Measurements from ENCODE around the gene MUS81.

The MUS81 gene

GRCh38 chr11:65861533-65862183 is 1.4 kb downstream of the MUS81 start:
- H3K4me1 ChIP-seq (ENCODE audit: control insufficient read depth, insufficient read depth, low read length, poor library complexity, severe bottlenecking): peaks cover 13% of the 10 kb centered on the region
- peaks cover 54% of the 10 kb centered on the region for H3K36me3 ChIP-seq (ENCODE audit: control insufficient read depth, insufficient read depth, low read length)
- H3K27ac ChIP-seq (ENCODE audit: low read depth, low read length, severe bottlenecking): no peak overlapping the region
- H3K4me3 ChIP-seq (ENCODE audit: extremely low read depth, insufficient read depth, low read length, poor library complexity, severe bottlenecking): peak overlapping the region; percentile 95
- 96 to 97% methylated on average over 12 of the region's 13 CpGs for WGBS, 2 experiments (ENCODE audit: insufficient coverage in 2 of 2)
- H3K9me3 ChIP-seq (ENCODE audit: control insufficient read depth, low read length): no peaks in the 10 kb centered on the region

DNA sequence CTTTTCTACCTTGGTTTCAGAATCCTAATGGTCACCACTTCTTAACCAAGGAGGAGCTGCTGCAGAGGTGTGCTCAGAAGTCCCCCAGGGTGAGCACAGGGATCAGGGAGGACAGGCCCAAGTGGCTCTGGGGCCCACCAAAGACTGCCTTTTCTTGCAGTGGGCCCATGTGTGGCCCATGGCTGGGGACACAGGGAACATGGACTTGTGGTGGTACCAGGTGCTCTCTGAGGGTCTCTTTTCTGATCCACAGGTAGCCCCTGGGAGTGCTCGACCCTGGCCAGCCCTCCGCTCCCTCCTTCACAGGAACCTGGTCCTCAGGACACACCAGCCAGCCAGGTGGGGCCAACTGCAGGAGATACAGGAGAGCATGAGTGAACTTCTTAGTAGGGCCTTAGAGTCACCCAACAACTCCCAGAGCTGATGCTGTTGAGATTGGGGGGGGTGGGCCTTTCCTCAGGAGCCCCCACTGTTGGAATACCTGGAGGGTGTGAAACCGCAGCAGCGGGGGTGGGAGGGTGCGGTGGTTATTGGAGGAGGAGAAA is 2.0 kb downstream of the MUS81 start:
- no peak overlapping the region for H3K4me3 ChIP-seq (ENCODE audit: extremely low read depth, insufficient read depth, low read length, poor library complexity, severe bottlenecking)
- no peaks in the 10 kb centered on the region for H3K9me3 ChIP-seq (ENCODE audit: control insufficient read depth, low read length)
- H3K27ac ChIP-seq (ENCODE audit: low read depth, low read length, severe bottlenecking): no peak overlapping the region
- WGBS, 2 experiments (ENCODE audit: insufficient coverage in 2 of 2): 100% methylated on average over 1 to 3 of the region's 5 CpGs
- H3K36me3 ChIP-seq (ENCODE audit: control insufficient read depth, insufficient read depth, low read length): peaks cover 58% of the 10 kb centered on the region
- H3K4me1 ChIP-seq (ENCODE audit: control insufficient read depth, insufficient read depth, low read length, poor library complexity, severe bottlenecking): peaks cover 13% of the 10 kb centered on the region

- Histone ChIP-seq H3K4me3 (ENCODE audit: extremely low read depth, insufficient read depth, low read length, poor library complexity, severe bottlenecking) (no peak overlapping the region), H3K27ac (ENCODE audit: low read depth, low read length, severe bottlenecking) (no peak overlapping the region), H3K36me3 (ENCODE audit: control insufficient read depth, insufficient read depth, low read length) (peaks cover 68% of the 10 kb centered on the region), H3K9me3 (ENCODE audit: control insufficient read depth, low read length) (no peaks in the 10 kb centered on the region), H3K4me1 (ENCODE audit: control insufficient read depth, insufficient read depth, low read length, poor library complexity, severe bottlenecking) (peaks cover 13% of the 10 kb centered on the region)
- 96 to 97% methylated on average over 20 to 22 of the region's 24 CpGs for WGBS, 2 experiments (ENCODE audit: insufficient coverage in 2 of 2)
Measured at GRCh38 chr11:65862941-65863888, 3.0 kb downstream of the MUS81 start.

GRCh38 chr11:65863889-65864705 is 3.9 kb downstream of the MUS81 start:
- Histone ChIP-seq H3K4me3 (ENCODE audit: extremely low read depth, insufficient read depth, low read length, poor library complexity, severe bottlenecking) (no peak overlapping the region), H3K4me1 (ENCODE audit: control insufficient read depth, insufficient read depth, low read length, poor library complexity, severe bottlenecking) (peaks cover 13% of the 10 kb centered on the region), H3K27ac (ENCODE audit: low read depth, low read length, severe bottlenecking) (no peak overlapping the region), H3K9me3 (ENCODE audit: control insufficient read depth, low read length) (no peaks in the 10 kb centered on the region), H3K36me3 (ENCODE audit: control insufficient read depth, insufficient read depth, low read length) (peaks cover 76% of the 10 kb centered on the region)
- 83 to 90% methylated on average over 8 to 12 of the region's 12 CpGs for WGBS, 2 experiments (ENCODE audit: insufficient coverage in 2 of 2)

DNA sequence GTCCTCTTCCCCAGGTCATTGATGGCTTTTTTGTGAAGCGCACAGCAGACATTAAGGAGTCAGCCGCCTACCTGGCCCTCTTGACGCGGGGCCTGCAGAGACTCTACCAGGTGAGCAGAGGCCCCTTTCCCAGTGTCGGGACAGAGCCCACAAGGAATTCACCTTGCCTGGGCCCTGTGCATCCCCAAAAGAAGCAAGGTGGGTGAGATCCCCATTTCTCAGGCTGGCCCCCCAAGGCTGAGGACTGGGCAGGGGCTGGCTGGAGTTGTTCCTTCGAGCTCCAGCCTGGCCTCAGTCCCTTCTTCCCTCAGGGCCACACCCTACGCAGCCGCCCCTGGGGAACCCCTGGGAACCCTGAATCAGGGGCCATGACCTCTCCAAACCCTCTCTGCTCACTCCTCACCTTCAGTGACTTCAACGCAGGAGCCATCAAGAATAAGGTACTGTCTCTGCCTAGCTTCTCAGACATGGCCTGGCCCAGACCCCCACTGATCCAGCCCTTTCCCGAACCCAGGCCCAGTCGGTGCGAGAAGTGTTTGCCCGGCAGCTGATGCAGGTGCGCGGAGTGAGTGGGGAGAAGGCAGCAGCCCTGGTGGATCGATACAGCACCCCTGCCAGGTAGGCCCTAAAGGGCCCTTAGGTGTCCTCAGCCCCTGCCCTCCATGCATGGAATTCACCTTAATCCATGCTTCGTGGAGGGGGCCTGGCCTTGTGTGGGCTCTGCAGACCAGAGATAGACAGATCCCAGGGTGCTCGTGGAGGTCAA is 4.7 kb downstream of the MUS81 start:
- Histone ChIP-seq H3K4me1 (ENCODE audit: control insufficient read depth, insufficient read depth, low read length, poor library complexity, severe bottlenecking) (peaks cover 13% of the 10 kb centered on the region), H3K4me3 (ENCODE audit: extremely low read depth, insufficient read depth, low read length, poor library complexity, severe bottlenecking) (no peak overlapping the region), H3K36me3 (ENCODE audit: control insufficient read depth, insufficient read depth, low read length) (peaks cover 84% of the 10 kb centered on the region), H3K27ac (ENCODE audit: low read depth, low read length, severe bottlenecking) (no peak overlapping the region), H3K9me3 (ENCODE audit: control insufficient read depth, low read length) (no peaks in the 10 kb centered on the region)
- 89 to 92% methylated on average over 15 to 18 of the region's 18 CpGs for WGBS, 2 experiments (ENCODE audit: insufficient coverage in 2 of 2)

- Histone ChIP-seq H3K4me3 (ENCODE audit: extremely low read depth, insufficient read depth, low read length, poor library complexity, severe bottlenecking) (no peak overlapping the region), H3K9me3 (ENCODE audit: control insufficient read depth, low read length) (no peaks in the 10 kb centered on the region), H3K4me1 (ENCODE audit: control insufficient read depth, insufficient read depth, low read length, poor library complexity, severe bottlenecking) (peaks cover 19% of the 10 kb centered on the region), H3K27ac (ENCODE audit: low read depth, low read length, severe bottlenecking) (no peak overlapping the region), H3K36me3 (ENCODE audit: control insufficient read depth, insufficient read depth, low read length) (peaks cover 91% of the 10 kb centered on the region)
- 95 to 97% methylated on average over 4 to 7 of the region's 9 CpGs for WGBS, 2 experiments (ENCODE audit: insufficient coverage in 2 of 2)
Measured at GRCh38 chr11:65865550-65866172, 5.4 kb downstream of the MUS81 start.

DNA sequence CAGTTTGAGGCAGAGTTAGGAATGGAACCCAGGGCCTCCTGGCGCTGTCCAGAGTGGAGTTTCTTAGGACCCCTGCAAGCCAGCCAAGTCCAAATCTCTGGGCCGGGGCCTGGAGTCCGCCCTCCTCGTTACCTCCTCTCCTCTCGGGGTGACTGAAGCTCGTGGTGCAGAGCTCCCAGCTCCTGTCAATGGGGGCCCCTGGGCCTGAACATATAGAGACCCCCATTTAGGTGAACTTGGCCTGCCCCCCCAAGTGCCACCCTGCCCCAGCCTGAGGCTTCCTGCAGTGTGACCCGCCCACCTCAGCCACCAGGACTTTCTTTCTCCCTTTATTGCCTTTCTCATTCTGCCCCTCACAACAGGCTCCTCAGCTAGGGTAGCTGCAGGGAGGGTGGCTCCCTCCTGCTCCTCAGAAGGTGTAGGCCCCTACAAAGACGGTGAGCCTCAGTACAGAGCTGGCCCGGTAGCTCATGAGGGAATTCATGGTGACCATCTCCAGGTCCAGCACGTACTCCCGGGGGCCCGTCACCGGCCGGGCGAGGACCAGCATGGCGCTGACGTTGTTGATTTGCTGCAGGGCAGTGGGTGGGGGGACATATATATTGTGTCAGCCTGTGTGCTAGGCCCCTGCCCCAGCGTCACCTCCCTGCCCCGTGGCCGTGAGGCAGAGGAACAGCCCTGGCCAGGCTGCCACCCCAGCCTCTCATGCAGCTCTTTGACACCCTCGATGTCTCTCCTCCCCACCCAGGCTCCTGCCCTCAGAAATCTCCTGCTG is 6.5 kb downstream of the MUS81 start:
- WGBS, 2 experiments (ENCODE audit: insufficient coverage in 2 of 2): 95 to 96% methylated on average over 13 to 16 of the region's 21 CpGs
- Histone ChIP-seq H3K36me3 (ENCODE audit: control insufficient read depth, insufficient read depth, low read length) (peaks cover 98% of the 10 kb centered on the region), H3K27ac (ENCODE audit: low read depth, low read length, severe bottlenecking) (peak overlapping the region; percentile 29), H3K4me1 (ENCODE audit: control insufficient read depth, insufficient read depth, low read length, poor library complexity, severe bottlenecking) (peaks cover 27% of the 10 kb centered on the region), H3K9me3 (ENCODE audit: control insufficient read depth, low read length) (no peaks in the 10 kb centered on the region), H3K4me3 (ENCODE audit: extremely low read depth, insufficient read depth, low read length, poor library complexity, severe bottlenecking) (no peak overlapping the region)

DNA sequence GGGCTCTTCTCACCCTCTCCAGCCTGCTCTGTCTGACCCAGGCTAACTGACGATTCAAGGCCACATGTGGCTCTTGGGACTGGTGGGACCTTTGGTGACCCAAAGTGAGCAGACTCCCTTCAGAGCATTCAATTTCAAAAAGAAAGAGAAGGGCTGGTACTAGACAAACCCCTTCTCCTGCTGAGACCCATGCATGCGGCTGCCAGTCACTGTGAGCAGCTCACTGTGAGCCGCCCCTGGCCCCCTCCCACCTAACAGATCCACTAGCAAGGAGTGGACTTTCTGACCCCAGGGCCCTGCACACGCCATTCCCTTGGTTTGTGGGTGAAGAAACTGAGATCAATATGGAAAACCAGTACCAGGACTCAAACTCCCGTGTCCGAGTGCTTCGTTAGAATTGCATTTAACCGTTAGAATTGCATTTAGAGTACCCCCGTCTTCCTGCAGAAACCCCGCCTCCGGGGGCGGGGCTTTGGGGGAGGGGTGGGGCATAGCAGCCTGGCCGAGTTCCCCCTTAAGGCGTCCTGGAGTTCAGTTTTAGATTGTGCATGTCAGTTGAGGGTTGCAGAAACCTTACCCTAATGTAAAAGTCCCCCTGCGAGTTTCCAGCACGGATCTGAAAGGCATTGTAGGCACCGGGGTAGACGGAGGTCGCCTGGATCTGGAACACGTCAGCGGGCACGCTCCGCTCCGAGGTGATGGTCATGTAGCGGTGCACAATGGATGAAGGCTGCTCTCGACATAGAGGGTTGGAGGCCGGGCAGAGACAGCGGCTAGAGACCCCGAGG is 7.2 kb downstream of the MUS81 start:
- Histone ChIP-seq H3K36me3 (ENCODE audit: control insufficient read depth, insufficient read depth, low read length) (peaks cover 90% of the 10 kb centered on the region), H3K27ac (ENCODE audit: low read depth, low read length, severe bottlenecking) (no peak overlapping the region), H3K4me3 (ENCODE audit: extremely low read depth, insufficient read depth, low read length, poor library complexity, severe bottlenecking) (no peak overlapping the region), H3K4me1 (ENCODE audit: control insufficient read depth, insufficient read depth, low read length, poor library complexity, severe bottlenecking) (peaks cover 20% of the 10 kb centered on the region), H3K9me3 (ENCODE audit: control insufficient read depth, low read length) (no peaks in the 10 kb centered on the region)
- 68 to 70% methylated on average over 21 to 24 of the region's 29 CpGs for WGBS, 2 experiments (ENCODE audit: insufficient coverage in 2 of 2)
